T-helper 2 cell treated with Interferon-gamma antibody and Interleukin-4, amounts not matched to agents 5 μg/mL and 100 μg/mL, for 36 hours (primary cell): ENCODE data around the gene MATN4.

Experiments used
- DNase-seq: peaks from one replicate; pipeline ENCODE4 v3.0.0; 2021; ENCODE audit warnings: low spot score
- H3K27ac Mint-ChIP-seq: one replicate; pipeline ENCODE4 v1.8.0; 2021; ENCODE audit warnings: mild to moderate bottlenecking, mixed read lengths
- H3K27me3 Mint-ChIP-seq: one replicate; pipeline ENCODE4 v1.8.0; 2021; ENCODE audit warnings: low read depth, mixed read lengths
- H3K36me3 Mint-ChIP-seq: one replicate; pipeline ENCODE4 v1.8.0; 2021; ENCODE audit warnings: low read depth, mixed read lengths
- H3K4me1 Mint-ChIP-seq: one replicate; pipeline ENCODE4 v1.8.0; 2021; ENCODE audit warnings: low read depth, mixed read lengths
- H3K4me3 Mint-ChIP-seq: one replicate; pipeline ENCODE4 v1.8.0; 2022; ENCODE audit warnings: mild to moderate bottlenecking, moderate library complexity, mixed read lengths
- H3K9me3 Mint-ChIP-seq: one replicate; pipeline ENCODE4 v1.8.0; 2021; ENCODE audit warnings: mixed read lengths

Gene MATN4

DNA sequence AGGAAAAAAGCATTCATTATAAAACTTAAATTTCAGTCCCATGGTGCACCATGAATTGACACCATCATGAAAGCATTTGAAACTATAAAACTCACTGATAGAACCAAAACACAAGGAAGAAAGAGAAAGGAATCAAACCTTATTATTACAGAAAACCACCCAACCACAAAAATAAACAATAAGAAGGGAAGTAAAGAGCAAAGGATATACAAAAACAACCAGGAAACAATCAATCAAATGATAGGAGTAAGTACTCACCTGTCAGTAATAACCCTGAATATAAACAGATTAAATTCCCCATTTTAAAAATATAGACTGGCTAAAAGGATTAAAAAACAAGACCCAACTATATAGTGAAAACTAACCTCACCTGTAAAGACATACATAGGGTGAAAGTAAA, 59.5 kb downstream of the MATN4 start:
- Mint-ChIP-seq H3K4me1 (no peaks in the 10 kb centered on the region), H3K36me3 (no peaks in the 10 kb centered on the region), H3K4me3 (no peak overlapping the region), H3K9me3 (no peaks in the 10 kb centered on the region), H3K27me3 (peaks cover 81% of the 10 kb centered on the region), H3K27ac (no peak overlapping the region)
- DNase-seq = no peak

DNA sequence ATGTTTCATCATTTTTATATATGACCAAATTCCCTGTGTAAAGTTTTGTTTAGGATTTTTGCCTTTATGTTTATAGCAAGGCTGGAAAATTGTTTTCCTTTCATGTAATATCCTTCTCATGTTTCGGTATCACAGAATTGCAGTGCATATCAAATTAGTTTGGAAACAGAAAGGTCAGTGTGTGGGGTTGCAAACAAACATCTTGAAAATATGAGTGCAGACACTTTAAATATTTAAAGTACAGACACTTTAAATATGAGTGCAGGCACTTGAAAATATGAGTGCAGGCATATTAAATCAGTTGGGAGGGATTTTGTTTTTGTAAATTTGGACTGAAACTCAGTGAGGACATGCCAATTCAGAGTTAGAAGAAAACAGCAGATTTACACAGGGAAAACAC, 60.2 kb downstream of the MATN4 start:
- Mint-ChIP-seq H3K27me3 (peaks cover 83% of the 10 kb centered on the region), H3K4me1 (no peaks in the 10 kb centered on the region), H3K36me3 (no peaks in the 10 kb centered on the region), H3K9me3 (no peaks in the 10 kb centered on the region), H3K4me3 (no peak overlapping the region), H3K27ac (no peak overlapping the region)
- DNase-seq = no peak

DNA sequence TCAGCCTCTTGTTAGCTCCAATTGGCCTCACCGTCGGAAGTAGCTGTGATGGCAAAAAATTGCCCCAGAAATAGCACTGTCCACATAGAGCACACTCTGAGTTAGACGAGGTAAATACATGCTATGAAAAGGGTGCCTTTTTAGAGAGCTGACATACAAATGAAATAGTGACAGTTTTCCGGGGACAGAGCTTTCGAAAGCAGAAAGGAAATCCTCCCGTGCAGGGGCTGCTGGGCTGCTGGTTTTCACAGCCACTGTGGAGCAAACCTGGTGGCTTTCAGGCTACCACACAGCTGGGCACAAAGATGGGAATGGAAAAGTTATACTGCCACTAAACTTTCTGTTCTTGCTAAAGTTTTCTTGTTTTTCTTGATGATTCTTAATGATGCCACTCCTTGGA, 62.0 kb downstream of the MATN4 start:
- Mint-ChIP-seq H3K9me3 (no peaks in the 10 kb centered on the region), H3K27me3 (peaks cover 82% of the 10 kb centered on the region), H3K36me3 (no peaks in the 10 kb centered on the region), H3K4me1 (no peaks in the 10 kb centered on the region), H3K27ac (no peak overlapping the region), H3K4me3 (no peak overlapping the region)
- DNase-seq = no peak
